Endothelial cell (in vitro differentiated cells): ENCODE measurements around the gene PLAAT1. TPM values are rescaled to one million over a fixed set of nuclear protein-coding genes. Genes with fewer than 3 reads are reported as not detected.

Experiments used
- DNase-seq: peaks from one replicate; pipeline ENCODE4 v3.0.0; 2021; ENCODE audit warnings: low spot score
- H3K27ac Mint-ChIP-seq: one replicate; pipeline ENCODE4 v1.8.0; 2021; ENCODE audit warnings: mixed read lengths, inconsistent platforms; ENCODE audit not compliant: unreplicated experiment
- H3K27me3 Mint-ChIP-seq: one replicate; pipeline ENCODE4 v1.8.0; 2021; ENCODE audit warnings: mild to moderate bottlenecking, moderate library complexity, mixed read lengths, inconsistent platforms; ENCODE audit not compliant: unreplicated experiment
- H3K36me3 Mint-ChIP-seq: one replicate; pipeline ENCODE4 v1.8.0; 2021; ENCODE audit warnings: mild to moderate bottlenecking, low read depth, mixed read lengths, inconsistent platforms; ENCODE audit not compliant: unreplicated experiment
- H3K4me1 Mint-ChIP-seq: one replicate; pipeline ENCODE4 v1.8.0; 2021; ENCODE audit warnings: mild to moderate bottlenecking, mixed read lengths, inconsistent platforms; ENCODE audit not compliant: unreplicated experiment
- H3K4me3 Mint-ChIP-seq: one replicate; pipeline ENCODE4 v1.8.0; 2021; ENCODE audit warnings: mild to moderate bottlenecking, mixed read lengths, inconsistent platforms; ENCODE audit not compliant: unreplicated experiment
- H3K9me3 Mint-ChIP-seq: one replicate; pipeline ENCODE4 v1.8.0; 2021; ENCODE audit warnings: mixed read lengths, inconsistent platforms; ENCODE audit not compliant: unreplicated experiment
- CTCF ChIP-seq: fragments of 200-600 bp; sonication (generic); IDR thresholded peaks from one replicate; pipeline ENCODE4 v1.5.0; 2021; ENCODE audit warnings: antibody characterized with exemption; ENCODE audit not compliant: unreplicated experiment
- total RNA-seq: library from RNA; stranded (reverse); fragmentation: NEBNext Ultra II Directional; extraction: Animal tissue kit (Norgen Biotek cat#: 25700); gene quantifications from one replicate; pipeline ENCODE4 v1.2.1, GENCODE V29; 2021; ENCODE audit not compliant: unreplicated experiment

Gene PLAAT1
- total RNA-seq, 1 donor from 2014 or later = 1.7 TPM

DNA sequence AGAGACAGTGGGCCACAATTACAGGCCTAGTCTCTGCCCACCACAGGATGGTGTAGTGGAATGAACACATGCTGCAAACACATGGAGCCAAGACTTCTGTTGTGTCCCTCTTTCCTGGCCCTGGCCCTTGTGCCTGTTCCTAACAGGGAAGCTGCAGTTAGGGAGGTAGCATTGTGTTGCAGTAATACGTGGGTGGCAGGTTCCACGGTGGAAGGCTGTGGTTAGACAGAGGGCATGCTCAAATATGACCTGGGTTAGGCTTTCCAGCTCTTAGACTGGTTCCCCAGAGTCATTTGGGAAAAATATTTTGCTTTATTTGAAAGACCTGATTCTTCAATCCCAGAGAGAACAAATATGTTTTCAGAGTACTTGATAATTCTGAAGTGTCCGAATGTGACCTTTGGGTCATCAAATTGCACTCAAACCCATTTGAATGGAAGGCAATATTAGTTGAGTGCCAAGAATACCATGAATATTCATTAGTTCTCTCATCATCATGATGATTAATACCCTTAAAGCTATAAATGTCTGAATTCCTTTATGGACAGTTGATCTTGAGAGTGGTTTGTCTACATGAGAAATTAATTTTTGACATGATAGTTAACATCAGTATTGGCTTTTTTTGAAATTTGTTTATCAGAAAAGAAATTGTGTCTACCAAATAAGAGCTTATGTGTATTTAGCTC, 28.5 kb downstream of the PLAAT1 start:
- Mint-ChIP-seq H3K4me1 (no peaks in the 10 kb centered on the region), H3K9me3 (no peaks in the 10 kb centered on the region), H3K27me3 (peaks cover under 1% of the 10 kb centered on the region), H3K27ac (no peak overlapping the region), H3K36me3 (no peaks in the 10 kb centered on the region), H3K4me3 (no peak overlapping the region)
- TF ChIP-seq CTCF = no peak
- no peak for DNase-seq

DNA sequence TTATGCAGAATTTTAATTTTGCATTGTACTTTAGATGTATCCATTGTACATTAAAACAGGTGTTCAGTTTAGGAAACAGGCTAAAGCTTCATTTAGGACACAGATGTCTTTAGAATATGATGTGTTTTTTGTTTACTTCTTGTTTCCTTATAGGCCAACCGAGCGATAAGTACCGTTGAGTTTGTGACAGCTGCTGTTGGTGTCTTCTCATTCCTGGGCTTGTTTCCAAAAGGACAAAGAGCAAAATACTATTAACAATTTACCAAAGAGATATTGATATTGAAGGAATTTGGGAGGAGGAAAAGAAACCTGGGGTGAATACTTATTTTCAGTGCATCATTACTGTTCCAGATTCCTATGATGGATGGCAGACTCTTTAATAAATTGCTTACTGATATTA, 29.4 kb downstream of the PLAAT1 start:
- no peak for DNase-seq
- no peak for TF ChIP-seq CTCF
- Mint-ChIP-seq H3K4me3 (no peak overlapping the region), H3K27me3 (no peaks in the 10 kb centered on the region), H3K9me3 (no peaks in the 10 kb centered on the region), H3K36me3 (no peaks in the 10 kb centered on the region), H3K27ac (no peak overlapping the region), H3K4me1 (peaks cover 8% of the 10 kb centered on the region)

DNA sequence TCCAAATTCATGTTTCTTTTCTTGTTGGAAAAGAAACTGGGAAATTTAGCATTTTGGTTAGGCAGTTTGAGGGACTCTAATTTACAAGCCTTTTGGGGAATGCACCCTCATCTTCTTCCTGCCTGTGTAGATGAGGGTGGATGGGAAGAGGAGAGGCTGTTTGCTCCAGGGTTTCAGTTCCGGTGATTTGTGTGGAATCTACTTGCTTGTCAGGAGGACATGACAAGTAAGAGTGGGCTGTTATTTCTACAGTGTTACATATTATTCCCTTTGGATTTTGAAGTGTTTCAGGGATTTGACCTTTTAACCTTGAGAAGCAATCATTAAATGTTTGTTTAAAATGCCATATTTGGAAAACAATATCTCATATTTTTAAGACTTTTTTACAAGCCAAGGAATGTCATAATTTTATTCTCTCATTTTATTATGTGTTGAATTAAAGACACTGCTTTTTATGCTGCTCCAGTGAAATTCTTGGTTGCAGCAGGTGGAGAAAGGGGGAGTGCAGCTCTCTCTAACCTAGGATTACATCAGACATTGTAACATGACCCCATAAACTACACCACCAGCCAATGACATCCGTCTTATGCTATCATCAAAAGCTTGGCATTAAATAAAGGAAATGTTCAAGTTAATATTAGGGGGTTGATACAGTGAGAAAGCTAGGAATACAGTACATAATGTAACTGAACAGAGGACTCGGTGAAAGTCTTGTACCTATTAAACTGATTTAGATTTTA, 30.2 kb downstream of the PLAAT1 start:
- H3K27me3 Mint-ChIP-seq = no peaks in the 10 kb centered on the region
- peaks cover 9% of the 10 kb centered on the region for H3K4me1 Mint-ChIP-seq
- no peaks in the 10 kb centered on the region for H3K36me3 Mint-ChIP-seq
- no peak overlapping the region for H3K27ac Mint-ChIP-seq
- no peak for DNase-seq
- no peak overlapping the region for H3K4me3 Mint-ChIP-seq
- no peak for TF ChIP-seq CTCF
- H3K9me3 Mint-ChIP-seq = no peaks in the 10 kb centered on the region

DNA sequence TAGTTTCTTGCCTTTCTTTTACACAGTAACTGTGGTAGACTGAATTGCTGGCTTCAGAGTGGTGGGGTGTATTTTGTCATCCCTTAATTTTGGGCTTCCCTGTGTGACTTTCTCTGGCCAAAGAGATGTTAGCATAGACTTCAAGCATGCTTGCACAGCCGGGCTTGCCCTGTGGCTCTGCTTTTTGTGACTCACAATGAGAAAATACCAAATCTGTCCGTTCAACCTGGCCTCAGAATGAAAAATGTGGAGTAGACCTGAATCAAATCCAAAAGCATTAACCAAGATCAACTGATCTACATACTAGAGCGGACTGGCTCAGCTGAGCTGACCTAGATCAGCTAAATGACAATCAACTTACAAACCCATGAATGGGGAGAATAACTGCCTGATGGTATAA, 51.4 kb downstream of the PLAAT1 start:
- TF ChIP-seq CTCF = no peak
- H3K4me3 Mint-ChIP-seq = no peak overlapping the region
- H3K9me3 Mint-ChIP-seq = no peaks in the 10 kb centered on the region
- H3K27me3 Mint-ChIP-seq = peaks cover 5% of the 10 kb centered on the region
- DNase-seq = no peak
- no peaks in the 10 kb centered on the region for H3K36me3 Mint-ChIP-seq
- H3K27ac Mint-ChIP-seq = no peak overlapping the region
- no peaks in the 10 kb centered on the region for H3K4me1 Mint-ChIP-seq

GRCh38 chr3:193295985-193296384, 55.0 kb downstream of the PLAAT1 start:
- Mint-ChIP-seq H3K27me3 (peaks cover 2% of the 10 kb centered on the region), H3K4me1 (no peaks in the 10 kb centered on the region), H3K4me3 (no peak overlapping the region), H3K9me3 (no peaks in the 10 kb centered on the region), H3K27ac (no peak overlapping the region), H3K36me3 (no peaks in the 10 kb centered on the region)
- DNase-seq = no peak
- no peak for TF ChIP-seq CTCF
